Subcutaneous adipose tissue (tissue), 4 donors: Measurements from ENCODE around the gene TSGA10IP. TPM values are rescaled to one million over a fixed set of nuclear protein-coding genes. Genes with fewer than 3 reads are reported as not detected.

Experiments
- total RNA-seq, 4 donors: library from RNA; depleted of rRNA; stranded (reverse); fragments of >200 nt; gene quantifications; one replicate each; pipeline ENCODE4 v1.1.0, GENCODE V29; 2016
- TF ChIP-seq, protein P1 (sequence below): fragments of 450-650 bp; IDR thresholded peaks from one replicate; pipeline ENCODE4 v1.5.1; 2016; ENCODE audit warnings: low read depth, mild to moderate bottlenecking, control low read depth, antibody characterized with exemption, moderate library complexity

The TSGA10IP gene
- total RNA-seq, 4 donors from 2014 or later: not detected

GRCh38 chr11:65927904-65928397, 17.3 kb upstream of the TSGA10IP start:
- TF ChIP-seq, protein P1, sequence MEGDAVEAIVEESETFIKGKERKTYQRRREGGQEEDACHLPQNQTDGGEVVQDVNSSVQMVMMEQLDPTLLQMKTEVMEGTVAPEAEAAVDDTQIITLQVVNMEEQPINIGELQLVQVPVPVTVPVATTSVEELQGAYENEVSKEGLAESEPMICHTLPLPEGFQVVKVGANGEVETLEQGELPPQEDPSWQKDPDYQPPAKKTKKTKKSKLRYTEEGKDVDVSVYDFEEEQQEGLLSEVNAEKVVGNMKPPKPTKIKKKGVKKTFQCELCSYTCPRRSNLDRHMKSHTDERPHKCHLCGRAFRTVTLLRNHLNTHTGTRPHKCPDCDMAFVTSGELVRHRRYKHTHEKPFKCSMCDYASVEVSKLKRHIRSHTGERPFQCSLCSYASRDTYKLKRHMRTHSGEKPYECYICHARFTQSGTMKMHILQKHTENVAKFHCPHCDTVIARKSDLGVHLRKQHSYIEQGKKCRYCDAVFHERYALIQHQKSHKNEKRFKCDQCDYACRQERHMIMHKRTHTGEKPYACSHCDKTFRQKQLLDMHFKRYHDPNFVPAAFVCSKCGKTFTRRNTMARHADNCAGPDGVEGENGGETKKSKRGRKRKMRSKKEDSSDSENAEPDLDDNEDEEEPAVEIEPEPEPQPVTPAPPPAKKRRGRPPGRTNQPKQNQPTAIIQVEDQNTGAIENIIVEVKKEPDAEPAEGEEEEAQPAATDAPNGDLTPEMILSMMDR: no peak

DNA sequence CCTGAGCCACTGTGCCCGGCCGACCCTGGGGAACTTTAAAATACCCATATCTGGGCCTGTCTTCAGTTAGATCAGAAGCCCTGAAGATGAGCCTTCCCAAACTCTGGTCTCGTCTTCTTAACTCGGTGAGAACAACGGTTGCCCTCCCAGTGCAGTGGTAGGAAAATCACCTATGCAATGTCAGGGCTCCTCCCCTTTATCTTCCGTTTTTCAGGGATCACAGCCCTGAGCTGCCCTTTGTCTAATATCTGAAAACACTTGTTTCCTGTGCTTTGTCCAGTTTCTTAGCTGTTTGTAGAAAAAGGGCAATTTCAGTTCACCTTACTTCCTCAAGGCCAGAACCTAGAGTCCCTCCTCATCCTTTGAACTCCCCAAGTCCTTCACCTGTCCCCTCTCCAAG, 16.6 kb upstream of the TSGA10IP start:
- TF ChIP-seq, protein P1: no peak

DNA sequence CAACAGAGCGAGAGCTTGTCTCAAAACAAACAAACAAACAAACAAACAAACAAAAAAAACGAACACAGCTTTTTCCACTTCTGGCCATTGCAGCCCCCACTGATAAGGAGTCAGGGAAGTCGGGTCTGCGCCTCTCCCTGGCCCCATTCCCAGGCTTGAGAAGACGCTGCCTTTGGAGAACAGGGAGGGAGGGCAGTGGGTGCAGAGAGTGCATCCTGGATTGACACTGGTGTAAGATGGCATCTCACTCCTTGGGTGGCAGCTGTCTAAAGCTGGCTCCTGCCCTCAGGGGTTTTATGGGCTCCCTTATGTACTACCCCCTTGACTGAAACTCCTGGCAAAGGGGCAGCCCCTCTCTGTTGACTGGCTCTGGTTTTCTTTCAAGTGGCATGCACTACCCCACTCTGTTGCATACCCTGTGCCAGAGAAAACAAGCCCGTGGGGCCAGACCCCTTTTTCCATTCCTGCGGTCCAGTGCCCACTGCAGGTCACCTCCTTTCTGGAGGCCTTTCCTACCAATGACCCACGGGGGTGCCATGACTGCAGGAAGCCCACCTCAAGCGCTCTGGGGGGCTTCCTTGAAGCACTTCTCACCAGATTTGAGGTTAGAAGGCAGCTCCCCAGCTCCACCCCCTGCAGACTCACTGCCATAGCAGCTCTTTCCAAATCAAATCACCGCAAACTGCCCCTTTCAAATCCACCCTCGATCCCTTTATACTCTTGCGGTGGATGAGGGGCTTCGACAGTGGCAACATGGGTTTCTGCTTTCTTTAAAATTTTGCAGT, 13.3 kb upstream of the TSGA10IP start:
- TF ChIP-seq, protein P1: no peak

DNA sequence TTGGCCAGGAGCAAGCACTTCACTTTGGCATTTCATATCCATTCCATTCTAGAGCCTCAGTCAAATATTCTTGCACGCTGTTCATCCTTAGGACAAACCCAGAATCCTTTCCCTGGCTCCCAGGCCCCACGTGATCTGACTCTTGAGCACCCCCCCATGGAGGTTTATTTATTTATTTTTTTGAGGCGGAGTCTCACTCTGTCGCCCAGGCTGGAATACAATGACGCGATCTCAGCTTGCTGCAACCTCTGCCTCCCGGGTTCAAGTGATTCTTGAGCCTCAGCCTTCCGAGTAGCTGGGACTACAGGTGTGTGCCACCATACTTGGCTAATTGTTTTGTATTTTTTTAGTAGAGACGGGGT, 12.7 kb upstream of the TSGA10IP start:
- TF ChIP-seq, protein P1: no peak

DNA sequence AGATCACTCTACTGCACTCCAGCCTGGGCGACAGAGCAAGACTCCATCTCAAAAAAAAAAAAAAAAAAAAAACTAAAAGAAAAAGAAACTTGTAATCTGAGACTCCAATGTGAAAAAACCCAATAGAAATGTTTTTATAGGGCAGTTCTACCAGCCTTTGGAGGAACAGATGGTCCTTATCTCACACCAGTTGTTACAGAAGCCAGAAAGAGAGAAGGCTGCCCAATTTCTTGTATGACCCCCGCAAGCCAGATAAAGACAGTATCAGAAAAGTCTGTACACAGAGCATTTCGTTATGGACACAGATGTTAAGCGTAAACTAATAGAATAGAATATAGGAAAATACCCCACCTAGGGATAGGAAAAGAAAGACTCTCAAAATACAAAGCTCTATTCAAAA, 11.3 kb upstream of the TSGA10IP start:
- TF ChIP-seq, protein P1: no peak

- TF ChIP-seq, protein P1: no peak
These were observed 7.5 kb upstream of the TSGA10IP start for GRCh38 chr11:65937766-65938165.

- TF ChIP-seq, protein P1: no peak
These were observed 3.5 kb upstream of the TSGA10IP start for GRCh38 chr11:65941720-65942310.
